ENCODE measurements around the gene NT5M.

- TF ChIP-seq CTCF (IDR thresholded peaks at IDR 0.05): no peak
- no peak for TF ChIP-seq POLR2A (IDR thresholded peaks at IDR 0.05)
Measured at GRCh38 chr17:17366235-17366634, 63.1 kb downstream of the NT5M start.

Measured in heart left ventricle (tissue), 13 donors.